Spinal cord (tissue), 10 donors: ENCODE results near the gene GRAP2. TPM values are rescaled to one million over a fixed set of nuclear protein-coding genes. Genes with fewer than 3 reads are reported as not detected.

ENCODE experiments used
- DNase-seq, 6 donors: peaks; one replicate each; pipeline versions ENCODE4 v3.0.0 to v3.0.0-alpha.2; 2013 to 2015; ENCODE audit warnings: low spot score in 6 of 6, low read depth in 4 of 6
- H3K27ac ChIP-seq: one replicate; pipeline ENCODE4 v1.5.1; 2013; ENCODE audit warnings: low read depth, low read length, control low read depth
- H3K27me3 ChIP-seq: one replicate; pipeline ENCODE4 v1.6.1; 2013; ENCODE audit warnings: low read length; ENCODE audit not compliant: control insufficient read depth, insufficient read depth
- H3K36me3 ChIP-seq: one replicate; pipeline ENCODE4 v1.6.1; 2013; ENCODE audit warnings: low read length; ENCODE audit not compliant: control insufficient read depth, insufficient read depth
- H3K4me1 ChIP-seq: one replicate; pipeline ENCODE4 v1.6.1; 2013; ENCODE audit warnings: low read length; ENCODE audit not compliant: control insufficient read depth, insufficient read depth
- H3K4me3 ChIP-seq: one replicate; pipeline ENCODE4 v1.5.1; 2013; ENCODE audit warnings: low read depth, low read length, control low read depth
- H3K9me3 ChIP-seq: one replicate; pipeline ENCODE4 v1.6.1; 2013; ENCODE audit warnings: low read length; ENCODE audit not compliant: control insufficient read depth, insufficient read depth
- WGBS: methylation state at CpG from one replicate; pipeline ENCODE4 v1.1.5; 2013; ENCODE audit warnings: missing lambda C conversion rate; ENCODE audit not compliant: insufficient coverage; 5-methylcytosine and 5-hydroxymethylcytosine counted together
- polyA plus RNA-seq, 2 donors: library from polyadenylated mRNA; unstranded; fragments of 120-200 nt; gene quantifications; one replicate each; pipeline ENCODE4 v1.2.1, GENCODE V29; 2013; ENCODE audit not compliant: insufficient read length in 2 of 2
- total RNA-seq, 2 donors: library from RNA; depleted of rRNA in 1 of 2; stranded (reverse); fragments of 120-200 nt in 1 of 2; fragments of >200 nt in 1 of 2; gene quantifications; one replicate each; pipeline versions ENCODE4 v1.2.3 to v1.2.4, GENCODE V29; 2013 to 2014
- donor health status: healthy.

Gene GRAP2
- total and polyA plus RNA-seq, 4 donors, result 0.48 to 1.8 (median 0.73) TPM

GRCh38 chr22:39920134-39920743 lies 19.4 kb downstream of the GRAP2 start:
- no peak overlapping the region for H3K27ac ChIP-seq
- no peaks in the 10 kb centered on the region for H3K9me3 ChIP-seq
- H3K4me3 ChIP-seq, result no peak overlapping the region
- no peak for DNase-seq
- WGBS, result 72% methylated on average over 8 of the region's 8 CpGs
- H3K4me1 ChIP-seq, result peaks cover 4% of the 10 kb centered on the region
- H3K27me3 ChIP-seq, result no peaks in the 10 kb centered on the region
- no peaks in the 10 kb centered on the region for H3K36me3 ChIP-seq

DNA sequence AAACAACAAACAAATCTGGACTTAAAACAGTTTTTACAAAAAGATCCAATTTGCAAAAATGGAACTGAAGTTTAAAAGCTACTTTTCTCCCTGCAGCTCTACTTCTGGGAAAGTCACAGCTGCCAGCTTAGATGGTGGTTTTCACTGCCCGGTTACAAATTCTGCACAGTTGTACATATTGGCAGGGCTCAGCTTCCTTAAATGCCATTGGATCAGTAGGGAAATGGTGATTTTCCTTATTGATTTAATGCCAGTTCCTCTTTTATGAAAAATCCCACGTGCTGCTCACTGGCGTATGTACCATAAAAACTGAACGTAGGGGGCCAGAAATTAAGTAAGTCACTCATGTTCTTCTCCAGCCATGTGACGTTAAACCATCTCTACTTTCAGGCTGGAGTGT lies 22.8 kb downstream of the GRAP2 start:
- Histone ChIP-seq H3K27ac (no peak overlapping the region), H3K4me1 (peaks cover 6% of the 10 kb centered on the region), H3K36me3 (no peaks in the 10 kb centered on the region), H3K4me3 (no peak overlapping the region), H3K27me3 (no peaks in the 10 kb centered on the region), H3K9me3 (no peaks in the 10 kb centered on the region)
- 70% methylated on average over 3 of the region's 5 CpGs for WGBS
- peak in 1 of 6 donors; percentile 63 for DNase-seq

DNA sequence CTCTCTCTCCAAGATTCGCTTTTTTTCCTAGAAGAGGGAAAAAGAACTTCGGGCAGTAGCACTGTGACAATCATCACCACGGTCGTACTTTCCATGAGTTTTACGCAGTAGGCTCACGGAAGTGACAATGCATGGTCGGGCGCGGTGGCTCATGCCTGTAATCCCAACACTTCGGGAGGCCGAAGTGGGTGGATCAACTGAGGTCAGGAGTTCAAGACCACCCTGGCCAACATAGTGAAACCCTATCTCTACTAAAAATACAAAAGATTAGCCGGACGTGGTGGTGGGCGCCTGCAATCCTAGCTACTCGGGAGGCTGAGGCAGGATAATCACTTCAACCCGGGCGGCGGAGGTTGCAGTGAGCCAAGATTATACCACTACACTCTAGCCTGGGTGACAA lies 23.4 kb downstream of the GRAP2 start:
- no peaks in the 10 kb centered on the region for H3K27me3 ChIP-seq
- H3K9me3 ChIP-seq, result no peaks in the 10 kb centered on the region
- 93% methylated on average over 14 of the region's 18 CpGs for WGBS
- no peak overlapping the region for H3K4me3 ChIP-seq
- DNase-seq, result no peak
- peaks cover 6% of the 10 kb centered on the region for H3K4me1 ChIP-seq
- no peak overlapping the region for H3K27ac ChIP-seq
- no peaks in the 10 kb centered on the region for H3K36me3 ChIP-seq

- no CpG with 5 or more reads among the region's 2 CpGs for WGBS
- Histone ChIP-seq H3K4me1 (peaks cover 6% of the 10 kb centered on the region), H3K36me3 (no peaks in the 10 kb centered on the region), H3K27ac (no peak overlapping the region), H3K4me3 (no peak overlapping the region), H3K9me3 (no peaks in the 10 kb centered on the region), H3K27me3 (no peaks in the 10 kb centered on the region)
- DNase-seq, result no peak
Observed at GRCh38 chr22:39925273-39925672, 24.4 kb downstream of the GRAP2 start.

DNA sequence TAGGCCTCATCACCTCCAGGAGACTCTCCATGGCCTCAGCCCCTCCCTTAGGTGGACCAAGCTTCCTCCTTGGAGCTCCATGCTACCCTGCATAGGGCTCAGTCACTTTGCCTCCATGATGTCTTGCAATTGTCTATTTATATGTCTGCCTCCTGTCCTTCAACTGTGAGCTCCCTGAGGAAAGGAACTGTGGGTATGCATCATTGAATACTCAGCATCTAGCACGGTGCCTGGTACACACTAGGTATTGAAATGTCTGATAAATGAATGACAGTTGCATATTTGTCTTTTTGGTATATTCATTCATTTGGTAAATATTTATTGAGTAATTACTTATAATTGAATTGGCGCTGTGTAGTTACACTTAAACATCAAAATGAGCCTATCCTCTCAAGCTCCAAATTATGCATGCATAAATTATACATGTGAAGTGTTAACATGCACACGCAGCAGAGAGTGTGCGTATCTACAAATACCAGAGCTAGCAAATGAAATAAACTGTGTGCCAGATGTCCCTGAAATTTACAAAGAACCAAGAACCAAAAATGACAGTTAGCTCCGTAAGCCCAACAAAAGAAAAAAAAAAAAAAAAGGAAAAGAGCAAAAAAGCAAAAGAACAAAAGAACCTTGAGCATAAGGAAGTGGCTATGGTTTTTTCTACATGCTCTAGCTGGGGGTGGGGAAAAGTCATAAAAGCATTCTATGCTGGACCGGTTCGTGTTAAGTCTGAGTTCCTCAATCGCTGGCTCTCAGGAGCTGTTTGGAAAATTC lies 25.2 kb downstream of the GRAP2 start:
- Histone ChIP-seq H3K36me3 (no peaks in the 10 kb centered on the region), H3K27me3 (no peaks in the 10 kb centered on the region), H3K4me1 (peaks cover 6% of the 10 kb centered on the region), H3K27ac (no peak overlapping the region), H3K9me3 (no peaks in the 10 kb centered on the region), H3K4me3 (no peak overlapping the region)
- WGBS, result 28% methylated on average over 3 of the region's 8 CpGs
- DNase-seq, result peak in 2 of 6 donors; percentile 78 to 81

GRCh38 chr22:39926753-39927152 lies 25.9 kb downstream of the GRAP2 start:
- no peak overlapping the region for H3K4me3 ChIP-seq
- peaks cover 6% of the 10 kb centered on the region for H3K4me1 ChIP-seq
- H3K27ac ChIP-seq, result no peak overlapping the region
- H3K27me3 ChIP-seq, result no peaks in the 10 kb centered on the region
- H3K9me3 ChIP-seq, result no peaks in the 10 kb centered on the region
- 71% methylated on average over 1 of the region's 5 CpGs for WGBS
- no peaks in the 10 kb centered on the region for H3K36me3 ChIP-seq
- DNase-seq, result no peak

- Histone ChIP-seq H3K27ac (no peak overlapping the region), H3K9me3 (no peaks in the 10 kb centered on the region), H3K27me3 (no peaks in the 10 kb centered on the region), H3K36me3 (no peaks in the 10 kb centered on the region), H3K4me3 (no peak overlapping the region), H3K4me1 (peaks cover 6% of the 10 kb centered on the region)
- WGBS, result 60% methylated on average over 7 of the region's 7 CpGs
- no peak for DNase-seq
Observed at GRCh38 chr22:39927544-39927943, 26.7 kb downstream of the GRAP2 start.

GRCh38 chr22:39928536-39929520 lies 27.9 kb downstream of the GRAP2 start:
- H3K36me3 ChIP-seq, result no peaks in the 10 kb centered on the region
- no peaks in the 10 kb centered on the region for H3K27me3 ChIP-seq
- DNase-seq, result no peak
- 57% methylated on average over 1 of the region's 4 CpGs for WGBS
- no peaks in the 10 kb centered on the region for H3K9me3 ChIP-seq
- H3K4me1 ChIP-seq, result peaks cover 6% of the 10 kb centered on the region
- H3K4me3 ChIP-seq, result no peak overlapping the region
- no peak overlapping the region for H3K27ac ChIP-seq

DNA sequence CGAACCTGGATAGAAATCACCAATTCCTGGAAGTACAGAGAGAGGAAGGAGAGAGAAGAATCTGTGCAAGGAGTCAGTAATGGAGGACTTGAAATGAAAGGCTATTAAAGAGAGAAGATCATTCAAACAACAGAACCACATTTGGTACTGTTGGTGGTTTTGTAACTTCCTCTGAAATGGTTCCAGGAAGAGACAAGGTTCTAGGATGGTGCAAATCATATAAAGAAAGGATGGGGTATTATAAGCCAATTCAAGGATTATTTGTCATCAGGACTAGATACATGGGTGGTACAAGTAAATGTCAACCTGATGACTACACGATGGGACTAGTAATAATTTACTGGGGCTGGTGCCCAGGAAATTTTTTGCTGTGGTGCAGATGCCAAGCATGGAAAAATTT lies 30.4 kb downstream of the GRAP2 start:
- no peaks in the 10 kb centered on the region for H3K27me3 ChIP-seq
- H3K36me3 ChIP-seq, result no peaks in the 10 kb centered on the region
- H3K4me1 ChIP-seq, result peaks cover 6% of the 10 kb centered on the region
- 74% methylated on average over 2 of the region's 2 CpGs for WGBS
- no peaks in the 10 kb centered on the region for H3K9me3 ChIP-seq
- no peak overlapping the region for H3K4me3 ChIP-seq
- H3K27ac ChIP-seq, result no peak overlapping the region
- no peak for DNase-seq
